ENCODE data around the gene PPM1L. TPM values are rescaled to one million over a fixed set of nuclear protein-coding genes. Genes with fewer than 3 reads are reported as not detected.

Gene PPM1L
- total RNA-seq, 1 donor from 2014 or later, result 2.7 TPM

- no peaks in the 10 kb centered on the region for H3K27me3 Mint-ChIP-seq
- H3K4me3 Mint-ChIP-seq, result no peak overlapping the region
- H3K4me1 Mint-ChIP-seq, result peaks cover 2% of the 10 kb centered on the region
- intact Hi-C loops (cut with micrococcal nuclease), result no loop called here
- no peaks in the 10 kb centered on the region for H3K9me3 Mint-ChIP-seq
- DNase-seq, result no peak
- no peak overlapping the region for H3K27ac Mint-ChIP-seq
- H3K36me3 Mint-ChIP-seq (ENCODE audit: low read depth), result no peaks in the 10 kb centered on the region
Measured at GRCh38 chr3:160778480-160778879, 22.4 kb downstream of the PPM1L start.

- Mint-ChIP-seq H3K4me1 (peaks cover 2% of the 10 kb centered on the region), H3K36me3 (ENCODE audit: low read depth) (no peaks in the 10 kb centered on the region), H3K27ac (no peak overlapping the region), H3K27me3 (no peaks in the 10 kb centered on the region), H3K4me3 (no peak overlapping the region), H3K9me3 (no peaks in the 10 kb centered on the region)
- intact Hi-C loops (cut with micrococcal nuclease), result no loop called here
- DNase-seq, result no peak
Measured at GRCh38 chr3:160779040-160779439, 23.0 kb downstream of the PPM1L start.

- DNase-seq, result no peak
- H3K4me3 Mint-ChIP-seq, result no peak overlapping the region
- H3K36me3 Mint-ChIP-seq (ENCODE audit: low read depth), result no peaks in the 10 kb centered on the region
- H3K27ac Mint-ChIP-seq, result no peak overlapping the region
- intact Hi-C loops (cut with micrococcal nuclease), result no loop called here
- no peaks in the 10 kb centered on the region for H3K9me3 Mint-ChIP-seq
- H3K4me1 Mint-ChIP-seq, result peaks cover 2% of the 10 kb centered on the region
- peaks cover 2% of the 10 kb centered on the region for H3K27me3 Mint-ChIP-seq
Measured at GRCh38 chr3:160780245-160780644, 24.2 kb downstream of the PPM1L start.

- H3K4me3 Mint-ChIP-seq, result no peak overlapping the region
- peaks cover 5% of the 10 kb centered on the region for H3K27me3 Mint-ChIP-seq
- DNase-seq, result no peak
- no peak overlapping the region for H3K27ac Mint-ChIP-seq
- H3K9me3 Mint-ChIP-seq, result no peaks in the 10 kb centered on the region
- H3K4me1 Mint-ChIP-seq, result peaks cover 2% of the 10 kb centered on the region
- intact Hi-C loops (cut with micrococcal nuclease), result no loop called here
- H3K36me3 Mint-ChIP-seq (ENCODE audit: low read depth), result no peaks in the 10 kb centered on the region
Measured at GRCh38 chr3:160781402-160781801, 25.4 kb downstream of the PPM1L start.

GRCh38 chr3:160781863-160782262 is 25.8 kb downstream of the PPM1L start:
- Mint-ChIP-seq H3K9me3 (peaks cover 3% of the 10 kb centered on the region), H3K36me3 (ENCODE audit: low read depth) (no peaks in the 10 kb centered on the region)
- intact Hi-C loops (cut with micrococcal nuclease), result no loop called here

GRCh38 chr3:160784853-160785252 is 28.8 kb downstream of the PPM1L start:
- peaks cover 4% of the 10 kb centered on the region for H3K9me3 Mint-ChIP-seq
- no peak overlapping the region for H3K4me3 Mint-ChIP-seq
- H3K4me1 Mint-ChIP-seq, result no peaks in the 10 kb centered on the region
- H3K27me3 Mint-ChIP-seq, result peaks cover 12% of the 10 kb centered on the region
- DNase-seq, result no peak
- H3K36me3 Mint-ChIP-seq (ENCODE audit: low read depth), result no peaks in the 10 kb centered on the region
- intact Hi-C loops (cut with micrococcal nuclease), result no loop called here
- H3K27ac Mint-ChIP-seq, result no peak overlapping the region

More at GRCh38 chr3:160781863-160782262, 25.8 kb downstream of the PPM1L start:
- no peak for DNase-seq
- peaks cover 7% of the 10 kb centered on the region for H3K27me3 Mint-ChIP-seq
- peaks cover 2% of the 10 kb centered on the region for H3K4me1 Mint-ChIP-seq
- no peak overlapping the region for H3K27ac Mint-ChIP-seq
- H3K4me3 Mint-ChIP-seq, result no peak overlapping the region

- DNase-seq, result no peak
- H3K4me3 Mint-ChIP-seq, result no peak overlapping the region
- H3K9me3 Mint-ChIP-seq, result peaks cover 4% of the 10 kb centered on the region
- no peaks in the 10 kb centered on the region for H3K36me3 Mint-ChIP-seq (ENCODE audit: low read depth)
- no peak overlapping the region for H3K27ac Mint-ChIP-seq
- H3K4me1 Mint-ChIP-seq, result no peaks in the 10 kb centered on the region
- H3K27me3 Mint-ChIP-seq, result peaks cover 14% of the 10 kb centered on the region
- intact Hi-C loops (cut with micrococcal nuclease), result no loop called here
Measured at GRCh38 chr3:160790726-160791125, 34.7 kb downstream of the PPM1L start.

- peaks cover 8% of the 10 kb centered on the region for H3K27me3 Mint-ChIP-seq
- H3K9me3 Mint-ChIP-seq, result no peaks in the 10 kb centered on the region
- H3K4me1 Mint-ChIP-seq, result no peaks in the 10 kb centered on the region
- DNase-seq, result peak; percentile 25
- intact Hi-C loops (cut with micrococcal nuclease), result no loop called here
- no peaks in the 10 kb centered on the region for H3K36me3 Mint-ChIP-seq (ENCODE audit: low read depth)
- H3K4me3 Mint-ChIP-seq, result no peak overlapping the region
- H3K27ac Mint-ChIP-seq, result no peak overlapping the region
Measured at GRCh38 chr3:160792540-160792939, 36.5 kb downstream of the PPM1L start.

GRCh38 chr3:160793722-160794252 is 37.8 kb downstream of the PPM1L start:
- Mint-ChIP-seq H3K27me3 (peaks cover 7% of the 10 kb centered on the region), H3K4me3 (no peak overlapping the region), H3K9me3 (no peaks in the 10 kb centered on the region), H3K4me1 (no peaks in the 10 kb centered on the region), H3K27ac (no peak overlapping the region), H3K36me3 (ENCODE audit: low read depth) (no peaks in the 10 kb centered on the region)
- DNase-seq, result peak; percentile 30
- intact Hi-C loops (cut with micrococcal nuclease), result no loop called here

- Mint-ChIP-seq H3K36me3 (ENCODE audit: low read depth) (no peaks in the 10 kb centered on the region), H3K27ac (no peak overlapping the region), H3K27me3 (peaks cover 7% of the 10 kb centered on the region), H3K4me3 (no peak overlapping the region), H3K9me3 (no peaks in the 10 kb centered on the region), H3K4me1 (peaks cover 5% of the 10 kb centered on the region)
- intact Hi-C loops (cut with micrococcal nuclease), result no loop called here
- no peak for DNase-seq
Measured at GRCh38 chr3:160796089-160796812, 40.2 kb downstream of the PPM1L start.

- Mint-ChIP-seq H3K4me1 (peaks cover 10% of the 10 kb centered on the region), H3K27ac (no peak overlapping the region), H3K36me3 (ENCODE audit: low read depth) (no peaks in the 10 kb centered on the region), H3K4me3 (no peak overlapping the region), H3K9me3 (no peaks in the 10 kb centered on the region), H3K27me3 (peaks cover 5% of the 10 kb centered on the region)
- intact Hi-C loops (cut with micrococcal nuclease), result no loop called here
- no peak for DNase-seq
Measured at GRCh38 chr3:160796813-160797164, 40.8 kb downstream of the PPM1L start.

- H3K4me3 Mint-ChIP-seq, result no peak overlapping the region
- intact Hi-C loops (cut with micrococcal nuclease), result no loop called here
- no peak overlapping the region for H3K27ac Mint-ChIP-seq
- DNase-seq, result no peak
- no peaks in the 10 kb centered on the region for H3K9me3 Mint-ChIP-seq
- peaks cover 5% of the 10 kb centered on the region for H3K27me3 Mint-ChIP-seq
- H3K36me3 Mint-ChIP-seq (ENCODE audit: low read depth), result no peaks in the 10 kb centered on the region
- H3K4me1 Mint-ChIP-seq, result peaks cover 16% of the 10 kb centered on the region
Measured at GRCh38 chr3:160797356-160797755, 41.3 kb downstream of the PPM1L start.

GRCh38 chr3:160801386-160802118 is 45.5 kb downstream of the PPM1L start:
- DNase-seq, result peak; percentile 90
- peaks cover 19% of the 10 kb centered on the region for H3K4me1 Mint-ChIP-seq
- peak overlapping the region; percentile 84 for H3K27ac Mint-ChIP-seq
- peaks cover 4% of the 10 kb centered on the region for H3K27me3 Mint-ChIP-seq
- H3K4me3 Mint-ChIP-seq, result peak overlapping the region; percentile 71
- intact Hi-C loops (cut with micrococcal nuclease), result loop anchor here (1.0 to 10.0 kb wide), 3 partner anchors 46 to 273 kb away; partner anchors contain the start of gene KPNA4
- no peaks in the 10 kb centered on the region for H3K9me3 Mint-ChIP-seq
- H3K36me3 Mint-ChIP-seq (ENCODE audit: low read depth), result no peaks in the 10 kb centered on the region

GRCh38 chr3:160804762-160805161 is 48.7 kb downstream of the PPM1L start:
- no peak overlapping the region for H3K27ac Mint-ChIP-seq
- H3K36me3 Mint-ChIP-seq (ENCODE audit: low read depth), result no peaks in the 10 kb centered on the region

More at GRCh38 chr3:160804762-160805161, 48.7 kb downstream of the PPM1L start:
- no peak overlapping the region for H3K4me3 Mint-ChIP-seq
- intact Hi-C loops (cut with micrococcal nuclease), result loop anchor here (10.0 kb wide), 1 partner anchor 270 kb away; no protein-coding TSS in a partner anchor
- H3K4me1 Mint-ChIP-seq, result peaks cover 17% of the 10 kb centered on the region
- peaks cover 6% of the 10 kb centered on the region for H3K27me3 Mint-ChIP-seq
- DNase-seq, result no peak
- no peaks in the 10 kb centered on the region for H3K9me3 Mint-ChIP-seq
